Type B pancreatic cell (in vitro differentiated cells): ENCODE data around the gene ST7. TPM values are rescaled to one million over a fixed set of nuclear protein-coding genes. Genes with fewer than 3 reads are reported as not detected.

Experiments
- DNase-seq: peaks from one replicate; pipeline ENCODE4 v3.0.0; 2021; ENCODE audit warnings: mixed read lengths; ENCODE audit not compliant: unreplicated experiment; ENCODE audit errors: extremely low spot score
- H3K27ac Mint-ChIP-seq: 2 replicates; pipeline ENCODE4 v1.8.0; 2021; ENCODE audit warnings: mild to moderate bottlenecking, mixed read lengths
- H3K27me3 Mint-ChIP-seq: 2 replicates; pipeline ENCODE4 v1.8.0; 2021; ENCODE audit warnings: mixed read lengths
- H3K36me3 Mint-ChIP-seq: 2 replicates; pipeline ENCODE4 v1.8.0; 2021; ENCODE audit warnings: mixed read lengths
- H3K4me1 Mint-ChIP-seq: one replicate; pipeline ENCODE4 v1.8.0; 2021; ENCODE audit warnings: mixed read lengths; ENCODE audit not compliant: unreplicated experiment
- H3K4me3 Mint-ChIP-seq: 2 replicates; pipeline ENCODE4 v1.8.0; 2021; ENCODE audit warnings: mild to moderate bottlenecking, mixed read lengths
- H3K9me3 Mint-ChIP-seq: 2 replicates; pipeline ENCODE4 v1.8.0; 2021; ENCODE audit warnings: mixed read lengths
- total RNA-seq: library from RNA; stranded (reverse); gene quantifications from 2 replicates; pipeline ENCODE4 v1.2.1, GENCODE V29; 2021; ENCODE audit warnings: low replicate concordance
- TF ChIP-seq, protein P1 (sequence below): fragments of 200-600 bp; sonication (generic); conservative IDR thresholded peaks from 2 replicates; pipeline ENCODE4 v1.5.0; 2021; ENCODE audit warnings: antibody characterized with exemption, mild to moderate bottlenecking

ST7 gene
- total RNA-seq, 1 donor from 2014 or later, result 25.0 TPM

GRCh38 chr7:117212969-117213877, 259.9 kb downstream of the ST7 start:
- H3K36me3 Mint-ChIP-seq, result peaks cover 6% of the 10 kb centered on the region
- DNase-seq, result no peak
- H3K27ac Mint-ChIP-seq, result no peak overlapping the region
- no peaks in the 10 kb centered on the region for H3K9me3 Mint-ChIP-seq
- H3K4me3 Mint-ChIP-seq, result no peak overlapping the region
- H3K27me3 Mint-ChIP-seq, result no peaks in the 10 kb centered on the region
- H3K4me1 Mint-ChIP-seq, result peaks cover 13% of the 10 kb centered on the region
- TF ChIP-seq, protein P1, sequence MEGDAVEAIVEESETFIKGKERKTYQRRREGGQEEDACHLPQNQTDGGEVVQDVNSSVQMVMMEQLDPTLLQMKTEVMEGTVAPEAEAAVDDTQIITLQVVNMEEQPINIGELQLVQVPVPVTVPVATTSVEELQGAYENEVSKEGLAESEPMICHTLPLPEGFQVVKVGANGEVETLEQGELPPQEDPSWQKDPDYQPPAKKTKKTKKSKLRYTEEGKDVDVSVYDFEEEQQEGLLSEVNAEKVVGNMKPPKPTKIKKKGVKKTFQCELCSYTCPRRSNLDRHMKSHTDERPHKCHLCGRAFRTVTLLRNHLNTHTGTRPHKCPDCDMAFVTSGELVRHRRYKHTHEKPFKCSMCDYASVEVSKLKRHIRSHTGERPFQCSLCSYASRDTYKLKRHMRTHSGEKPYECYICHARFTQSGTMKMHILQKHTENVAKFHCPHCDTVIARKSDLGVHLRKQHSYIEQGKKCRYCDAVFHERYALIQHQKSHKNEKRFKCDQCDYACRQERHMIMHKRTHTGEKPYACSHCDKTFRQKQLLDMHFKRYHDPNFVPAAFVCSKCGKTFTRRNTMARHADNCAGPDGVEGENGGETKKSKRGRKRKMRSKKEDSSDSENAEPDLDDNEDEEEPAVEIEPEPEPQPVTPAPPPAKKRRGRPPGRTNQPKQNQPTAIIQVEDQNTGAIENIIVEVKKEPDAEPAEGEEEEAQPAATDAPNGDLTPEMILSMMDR, result peak; percentile 94

DNA sequence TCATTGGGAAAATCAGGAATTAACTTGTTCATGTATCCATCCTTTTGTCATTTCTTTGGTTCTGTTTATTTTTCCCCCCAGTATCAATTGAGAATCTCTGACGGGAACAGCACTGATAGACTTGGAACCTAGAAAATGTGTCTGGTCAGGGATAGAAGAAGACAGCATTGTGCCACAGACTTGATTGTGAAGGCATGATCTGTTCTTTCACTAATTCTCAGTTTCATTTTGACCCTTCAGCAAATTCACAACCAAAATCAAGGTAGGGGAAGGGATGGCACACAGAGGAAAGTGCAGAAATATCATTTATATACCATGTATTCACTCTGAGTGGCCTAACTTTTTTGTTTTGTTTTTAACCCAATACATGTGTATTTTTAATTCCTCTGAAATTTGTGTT, 262.7 kb downstream of the ST7 start:
- Mint-ChIP-seq H3K36me3 (peaks cover 7% of the 10 kb centered on the region), H3K4me1 (peaks cover 13% of the 10 kb centered on the region), H3K9me3 (no peaks in the 10 kb centered on the region), H3K4me3 (no peak overlapping the region), H3K27me3 (no peaks in the 10 kb centered on the region), H3K27ac (no peak overlapping the region)
- DNase-seq, result no peak
- TF ChIP-seq, protein P1, result no peak

GRCh38 chr7:117216436-117217069, 263.3 kb downstream of the ST7 start:
- Mint-ChIP-seq H3K9me3 (no peaks in the 10 kb centered on the region), H3K27ac (no peak overlapping the region), H3K4me1 (peaks cover 13% of the 10 kb centered on the region), H3K36me3 (peaks cover 7% of the 10 kb centered on the region), H3K4me3 (peak overlapping the region; percentile 18), H3K27me3 (no peaks in the 10 kb centered on the region)
- DNase-seq, result no peak
- TF ChIP-seq, protein P1, result no peak

DNA sequence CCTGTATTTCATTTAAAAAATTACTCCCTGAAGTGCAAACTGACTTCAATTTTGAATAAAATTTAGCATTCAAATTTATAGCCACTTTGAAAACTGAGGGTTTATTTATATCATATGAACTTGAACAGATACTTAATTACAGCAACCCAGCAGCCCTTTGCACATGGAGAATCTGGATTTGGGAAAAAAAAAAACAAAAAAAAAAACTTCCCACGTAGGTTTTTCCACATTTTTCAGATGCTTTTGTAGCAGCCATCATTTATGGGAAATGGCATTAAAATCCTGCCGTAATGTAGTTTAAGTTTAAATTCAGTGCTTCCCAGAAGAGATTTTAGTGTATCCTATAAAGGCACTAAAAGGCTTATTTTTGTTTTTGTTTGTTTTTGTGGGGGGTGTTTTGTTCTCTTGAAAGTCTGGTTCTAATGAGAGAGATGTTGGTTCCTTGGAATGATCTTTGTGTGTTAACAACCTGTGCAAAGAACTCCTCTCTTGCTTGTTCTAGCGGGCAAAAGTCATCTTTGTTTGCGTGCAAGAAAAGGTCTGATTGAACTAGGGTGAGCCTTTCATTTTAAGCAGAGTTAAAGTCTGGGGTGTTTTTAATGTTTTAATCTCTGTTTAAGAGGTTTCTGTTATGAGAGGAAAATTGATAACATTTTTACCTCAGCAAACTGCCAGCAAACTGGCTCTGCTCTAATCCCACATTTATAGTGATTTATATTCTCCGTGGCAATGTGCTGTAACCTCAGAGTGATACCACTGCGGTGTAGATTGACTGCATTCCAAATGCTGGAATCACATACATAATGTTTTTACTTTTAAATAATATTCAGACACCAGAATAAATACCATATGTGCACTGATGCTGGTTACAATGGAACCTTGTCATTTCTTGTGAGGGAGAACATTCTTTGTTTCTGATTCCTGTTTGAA, 264.1 kb downstream of the ST7 start:
- Mint-ChIP-seq H3K9me3 (no peaks in the 10 kb centered on the region), H3K36me3 (peaks cover 7% of the 10 kb centered on the region), H3K4me1 (peaks cover 13% of the 10 kb centered on the region), H3K27me3 (no peaks in the 10 kb centered on the region), H3K4me3 (peak overlapping the region; percentile 61), H3K27ac (peak overlapping the region; percentile 21)
- TF ChIP-seq, protein P1, result no peak
- DNase-seq, result no peak

DNA sequence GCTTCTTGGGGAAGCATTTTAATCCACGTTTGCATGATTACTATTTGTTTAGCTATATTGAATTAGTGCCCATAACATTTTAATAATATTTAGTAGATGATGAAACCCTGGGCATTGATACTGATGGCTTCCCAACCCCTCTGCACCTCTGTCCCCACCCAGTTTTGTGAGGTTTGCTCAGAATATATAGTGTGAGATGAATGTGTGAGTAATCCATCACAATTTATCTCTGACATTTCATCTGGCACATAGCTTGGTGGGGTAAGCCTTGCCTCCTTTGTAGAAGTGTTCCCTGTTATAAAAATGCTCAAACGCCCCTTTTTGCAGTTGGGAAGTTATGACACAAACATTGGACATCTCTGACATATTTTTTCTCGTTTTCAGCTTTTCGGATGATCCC, 265.4 kb downstream of the ST7 start:
- Mint-ChIP-seq H3K9me3 (no peaks in the 10 kb centered on the region), H3K4me3 (no peak overlapping the region), H3K27me3 (no peaks in the 10 kb centered on the region), H3K4me1 (peaks cover 13% of the 10 kb centered on the region), H3K36me3 (peaks cover 19% of the 10 kb centered on the region), H3K27ac (no peak overlapping the region)
- TF ChIP-seq, protein P1, result no peak
- no peak for DNase-seq
